CD4-positive, CD25-positive, alpha-beta regulatory T cell (primary cell): ENCODE data around the gene CDC42BPG. TPM values are rescaled to one million over a fixed set of nuclear protein-coding genes. Genes with fewer than 3 reads are reported as not detected.

Experiments
- ATAC-seq, 2 donors: fragments of 150-1000 bp; cut with Tn5 transposase; one replicate each; pipeline ENCODE4 v1.10.0; 2021; ENCODE audit warnings: low read depth in 2 of 2, moderate number of reproducible peaks in 2 of 2, moderate library complexity in 1 of 2
- DNase-seq, 3 donors: peaks; one replicate each; pipeline versions ENCODE4 v3.0.0 to v3.0.0-alpha.2; 2012 to 2022; ENCODE audit warnings: mixed read lengths in 1 of 3
- H3K27ac ChIP-seq: one replicate; pipeline ENCODE4 v1.7.0; 2013; ENCODE audit warnings: mild to moderate bottlenecking, low read length; ENCODE audit not compliant: insufficient read depth, poor library complexity, severe bottlenecking
- H3K27me3 ChIP-seq: one replicate; pipeline ENCODE4 v1.7.0; 2013; ENCODE audit warnings: low read length; ENCODE audit not compliant: control insufficient read depth, insufficient read depth
- H3K36me3 ChIP-seq: one replicate; pipeline ENCODE4 v1.7.0; 2013; ENCODE audit warnings: mild to moderate bottlenecking, low read length, moderate library complexity; ENCODE audit not compliant: control insufficient read depth, insufficient read depth
- H3K4me1 ChIP-seq: 2 replicates; pipeline ENCODE4 v1.7.0; 2013; ENCODE audit warnings: mild to moderate bottlenecking, low read length; ENCODE audit not compliant: insufficient read depth, control insufficient read depth, poor library complexity, severe bottlenecking
- H3K4me3 ChIP-seq: one replicate; pipeline ENCODE4 v1.7.0; 2013; ENCODE audit warnings: low read depth, mild to moderate bottlenecking, low read length, moderate library complexity
- H3K9me3 ChIP-seq, 2 experiments: 1 replicate in 1 of 2; 2 replicates in 1 of 2; pipeline ENCODE4 v1.7.0; 2013; ENCODE audit warnings: low read length in 2 of 2, mild to moderate bottlenecking in 1 of 2, moderate library complexity in 1 of 2; ENCODE audit not compliant: control insufficient read depth in 2 of 2
- H3K27ac Mint-ChIP-seq, 3 donors: one replicate each; pipeline ENCODE4 v1.8.0; 2020 to 2022; ENCODE audit warnings: mild to moderate bottlenecking in 3 of 3, mixed read lengths in 3 of 3, moderate library complexity in 2 of 3
- H3K27me3 Mint-ChIP-seq: one replicate; pipeline ENCODE4 v1.8.0; 2022; ENCODE audit warnings: mild to moderate bottlenecking, mixed read lengths
- H3K36me3 Mint-ChIP-seq: one replicate; pipeline ENCODE4 v1.8.0; 2020; ENCODE audit warnings: mixed read lengths
- H3K4me1 Mint-ChIP-seq, 4 donors: one replicate each; pipeline ENCODE4 v1.8.0; 2020 to 2022; ENCODE audit warnings: mixed read lengths in 4 of 4, mild to moderate bottlenecking in 1 of 4
- H3K4me3 Mint-ChIP-seq, 4 donors: one replicate each; pipeline ENCODE4 v1.8.0; 2020 to 2022; ENCODE audit warnings: mild to moderate bottlenecking in 4 of 4, mixed read lengths in 4 of 4, moderate library complexity in 3 of 4
- H3K9me3 Mint-ChIP-seq, 7 donors: one replicate each; pipeline ENCODE4 v1.8.0; 2020 to 2022; ENCODE audit warnings: mixed read lengths in 7 of 7, mild to moderate bottlenecking in 3 of 7, moderate library complexity in 2 of 7
- polyA plus RNA-seq, 4 donors: library from polyadenylated mRNA; unstranded; fragments of 300-500 nt; fragmentation: Illumina TruSeq; gene quantifications; one replicate each; pipeline ENCODE4 v1.2.3, GENCODE V29; 2021
- total RNA-seq: library from RNA; stranded (reverse); gene quantifications from one replicate; pipeline ENCODE4 v1.2.3, GENCODE V29; 2022

CDC42BPG gene
- total and polyA plus RNA-seq, 5 donors from 2014 or later = 0.11 to 11.6 (median 0.13) TPM; not detected in 2

DNA sequence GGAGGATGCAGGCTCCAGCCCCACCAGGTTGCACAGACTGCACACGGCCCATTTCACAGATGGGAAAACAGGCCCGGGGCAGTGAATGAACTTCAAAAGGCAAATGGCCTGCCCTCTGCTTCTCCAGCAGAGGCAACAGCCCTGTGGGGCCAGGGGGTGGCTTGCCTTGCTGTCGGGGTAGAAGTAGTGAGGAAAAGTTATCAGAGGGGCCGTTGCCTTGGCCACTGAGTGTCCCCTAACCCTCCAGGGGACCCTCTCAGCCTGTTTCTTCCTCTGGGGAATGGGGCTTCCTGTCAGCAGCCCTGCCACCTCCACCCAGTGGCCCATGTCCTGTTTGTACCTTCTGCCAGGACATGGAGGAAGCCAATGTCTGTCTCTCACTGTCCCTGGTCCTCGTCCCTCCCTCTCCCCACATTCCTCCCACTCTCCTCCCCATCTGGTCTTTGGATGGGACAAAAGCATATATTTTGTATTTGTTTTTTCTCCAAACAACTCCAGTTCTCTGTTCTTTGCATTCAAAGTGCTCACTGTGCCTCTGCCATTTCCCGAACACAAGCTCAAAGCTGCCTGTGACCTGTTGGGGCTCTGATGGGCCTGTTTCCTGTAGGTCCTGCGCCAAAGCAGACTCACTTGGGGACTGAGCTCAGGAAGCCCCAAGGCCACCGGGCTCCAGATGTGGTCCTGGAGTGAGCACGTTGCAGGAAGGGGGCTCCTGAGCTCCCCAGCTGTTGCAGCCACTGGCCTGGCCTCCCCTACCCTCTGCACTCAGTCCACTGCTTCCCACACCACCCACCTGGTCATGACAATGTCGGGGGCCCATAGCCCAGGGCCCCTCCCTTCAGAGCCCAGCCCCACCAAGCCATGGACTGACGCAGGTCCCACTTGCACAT lies 50.9 kb downstream of the CDC42BPG start:
- ATAC-seq = peak in 1 of 2 donors; percentile 34
- no peaks in the 10 kb centered on the region for H3K9me3 Mint-ChIP-seq
- peaks cover 0 to 33% (median 19%) of the 10 kb centered on the region in 4 donors for H3K4me1 Mint-ChIP-seq

DNA sequence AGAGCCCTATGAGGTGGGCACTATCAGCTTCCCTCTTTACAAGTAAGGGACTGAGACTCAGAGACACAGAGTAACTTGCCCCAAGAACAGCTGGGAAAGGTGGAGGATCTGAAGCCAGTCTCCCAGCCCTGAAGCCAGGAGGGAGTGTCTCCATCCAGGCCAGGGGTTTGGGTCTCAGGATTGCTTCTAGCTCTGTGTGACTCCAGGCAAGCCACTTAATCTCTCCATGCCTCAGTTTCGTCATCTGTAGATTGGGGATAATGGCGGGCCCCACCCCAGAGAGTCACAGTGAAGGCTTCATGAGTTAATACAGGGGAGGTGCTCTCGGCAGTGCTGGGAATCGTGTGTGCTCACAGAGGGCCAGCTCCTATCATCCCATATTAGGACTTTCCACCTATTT lies 52.0 kb downstream of the CDC42BPG start:
- no peak for ATAC-seq
- Mint-ChIP-seq H3K27me3 (no peaks in the 10 kb centered on the region), H3K27ac (peak overlapping the region in 1 of 3 donors; percentile 54), H3K4me3 (no peak overlapping the region), H3K36me3 (peaks cover 5% of the 10 kb centered on the region), H3K9me3 (no peaks in the 10 kb centered on the region), H3K4me1 (peaks cover 2 to 34% (median 21%) of the 10 kb centered on the region in 4 donors)
- Histone ChIP-seq H3K4me3 (no peak overlapping the region), H3K27me3 (no peaks in the 10 kb centered on the region), H3K27ac (no peak overlapping the region), H3K36me3 (peaks cover 52% of the 10 kb centered on the region), H3K9me3 (no peaks in the 10 kb centered on the region), H3K4me1 (peaks cover 5% of the 10 kb centered on the region)
- no peak for DNase-seq

More for the DNA sequence above, 50.9 kb downstream of the CDC42BPG start:
- H3K27me3 Mint-ChIP-seq = no peaks in the 10 kb centered on the region
- H3K36me3 Mint-ChIP-seq = peaks cover 5% of the 10 kb centered on the region
- Histone ChIP-seq H3K36me3 (peaks cover 48% of the 10 kb centered on the region), H3K4me1 (no peaks in the 10 kb centered on the region), H3K9me3 (no peaks in the 10 kb centered on the region), H3K4me3 (no peak overlapping the region), H3K27ac (no peak overlapping the region), H3K27me3 (no peaks in the 10 kb centered on the region)
- peak overlapping the region in 1 of 4 donors; percentile 28 for H3K4me3 Mint-ChIP-seq
- peak in 1 of 3 donors; percentile 55 for DNase-seq
- peak overlapping the region; percentile 57 to 87 (median 81) for H3K27ac Mint-ChIP-seq

DNA sequence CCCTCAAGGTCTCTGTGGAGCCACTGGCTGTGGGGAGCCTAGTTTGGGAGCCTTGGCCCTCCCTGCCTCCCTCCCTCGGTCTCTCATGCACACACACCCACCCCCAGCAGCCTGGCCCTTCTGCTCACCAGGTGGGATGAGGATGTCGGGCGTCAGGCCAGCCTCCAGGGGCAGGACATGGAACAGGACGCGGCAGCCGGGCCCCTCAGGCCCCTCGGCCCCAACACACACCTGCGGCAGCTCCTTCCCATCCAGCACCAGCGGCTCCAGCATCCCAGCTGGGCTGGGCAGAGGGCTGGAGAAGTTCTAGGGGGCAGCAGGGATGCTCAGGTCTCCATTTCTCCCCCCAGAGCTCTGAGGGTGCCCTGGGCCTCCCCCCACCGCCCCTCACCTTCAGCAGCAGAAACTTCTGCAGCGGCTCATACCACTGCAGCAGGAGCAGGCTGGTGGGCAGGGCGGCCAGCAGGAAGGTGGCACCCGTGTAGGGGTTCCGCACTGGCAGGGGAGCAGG lies 52.6 kb downstream of the CDC42BPG start:
- no peak overlapping the region for H3K27ac ChIP-seq
- H3K36me3 Mint-ChIP-seq = peaks cover 5% of the 10 kb centered on the region

GRCh38 chr11:64790205-64791095 lies 54.0 kb downstream of the CDC42BPG start:
- Mint-ChIP-seq H3K27me3 (no peaks in the 10 kb centered on the region), H3K4me3 (no peak overlapping the region), H3K27ac (peak overlapping the region in 1 of 3 donors; percentile 36), H3K9me3 (no peaks in the 10 kb centered on the region), H3K4me1 (peaks cover 5 to 29% (median 20%) of the 10 kb centered on the region in 4 donors), H3K36me3 (peaks cover 5% of the 10 kb centered on the region)
- Histone ChIP-seq H3K4me1 (peaks cover 6% of the 10 kb centered on the region), H3K36me3 (peaks cover 35% of the 10 kb centered on the region), H3K4me3 (no peak overlapping the region), H3K9me3 (no peaks in the 10 kb centered on the region), H3K27ac (no peak overlapping the region), H3K27me3 (no peaks in the 10 kb centered on the region)
- ATAC-seq (no peak), DNase-seq (no peak)

More for the DNA sequence above, 52.6 kb downstream of the CDC42BPG start:
- Histone ChIP-seq H3K36me3 (peaks cover 45% of the 10 kb centered on the region), H3K27me3 (no peaks in the 10 kb centered on the region), H3K4me1 (peaks cover 6% of the 10 kb centered on the region), H3K9me3 (no peaks in the 10 kb centered on the region), H3K4me3 (no peak overlapping the region)
- H3K27ac Mint-ChIP-seq = no peak overlapping the region
- peaks cover 5 to 35% (median 24%) of the 10 kb centered on the region in 4 donors for H3K4me1 Mint-ChIP-seq
- ATAC-seq (no peak), DNase-seq (no peak)
- H3K27me3 Mint-ChIP-seq = no peaks in the 10 kb centered on the region
- no peaks in the 10 kb centered on the region for H3K9me3 Mint-ChIP-seq
- no peak overlapping the region for H3K4me3 Mint-ChIP-seq

GRCh38 chr11:64789331-64790204 lies 54.9 kb downstream of the CDC42BPG start:
- no peaks in the 10 kb centered on the region for H3K9me3 Mint-ChIP-seq
- H3K36me3 ChIP-seq = peaks cover 35% of the 10 kb centered on the region
- DNase-seq (no peak), ATAC-seq (no peak)
- no peak overlapping the region for H3K4me3 ChIP-seq
- H3K27ac ChIP-seq = no peak overlapping the region
- H3K27me3 Mint-ChIP-seq = no peaks in the 10 kb centered on the region
- H3K36me3 Mint-ChIP-seq = peaks cover 9% of the 10 kb centered on the region
- H3K27me3 ChIP-seq = no peaks in the 10 kb centered on the region
- no peak overlapping the region for H3K4me3 Mint-ChIP-seq
- peak overlapping the region in 1 of 3 donors; percentile 36 for H3K27ac Mint-ChIP-seq
- peaks cover 6% of the 10 kb centered on the region for H3K4me1 ChIP-seq
- H3K9me3 ChIP-seq = no peaks in the 10 kb centered on the region
- peaks cover 5 to 22% (median 17%) of the 10 kb centered on the region in 4 donors for H3K4me1 Mint-ChIP-seq

- peak in 1 of 2 donors; percentile 20 for ATAC-seq
- H3K27ac Mint-ChIP-seq = peak overlapping the region in 1 of 3 donors; percentile 11
- peaks cover 5 to 13% (median 8%) of the 10 kb centered on the region in 4 donors for H3K4me1 Mint-ChIP-seq
These were observed 55.9 kb downstream of the CDC42BPG start for GRCh38 chr11:64788321-64789215.

More at GRCh38 chr11:64788321-64789215, 55.9 kb downstream of the CDC42BPG start:
- Mint-ChIP-seq H3K36me3 (peaks cover 9% of the 10 kb centered on the region), H3K9me3 (no peaks in the 10 kb centered on the region), H3K4me3 (no peak overlapping the region), H3K27me3 (no peaks in the 10 kb centered on the region)
- Histone ChIP-seq H3K4me3 (no peak overlapping the region), H3K27ac (no peak overlapping the region), H3K27me3 (no peaks in the 10 kb centered on the region), H3K9me3 (no peaks in the 10 kb centered on the region), H3K4me1 (peaks cover 6% of the 10 kb centered on the region), H3K36me3 (peaks cover 35% of the 10 kb centered on the region)
- DNase-seq = no peak
